HCT116 (cell line): ENCODE measurements around the gene PPEF2.
"Not testable (repeated sequence)": the region's sequence is repeated elsewhere in the genome, so short reads cannot be mapped to it uniquely, and the experiment has no call there.

Source experiments
- CEBPB ChIP-seq: IDR thresholded peaks from 2 replicates; pipeline ENCODE4 v1.6.1; 2012; ENCODE audit warnings: low read depth
- EGR1 ChIP-seq: IDR thresholded peaks from 2 replicates; pipeline ENCODE4 v1.6.1; 2012; ENCODE audit warnings: low read depth
- EZH2 ChIP-seq: fragments of 200-600 bp; sonication (generic); IDR thresholded peaks from 2 replicates; pipeline ENCODE4 v1.6.1; 2017; ENCODE audit warnings: antibody characterized with exemption, mixed run types
- EZH2phosphoT487 ChIP-seq: fragments of 200-600 bp; IDR thresholded peaks from 2 replicates; pipeline ENCODE4 v1.6.1; 2018; ENCODE audit warnings: antibody characterized with exemption, borderline replicate concordance
- FOSL1 ChIP-seq: IDR thresholded peaks from 2 replicates; pipeline ENCODE4 v1.6.1; 2012; ENCODE audit warnings: low read depth
- POLR2A ChIP-seq: IDR thresholded peaks from 2 replicates; pipeline ENCODE4 v1.7.0; 2011; ENCODE audit warnings: borderline replicate concordance; ENCODE audit not compliant: insufficient read depth, insufficient read length; ENCODE audit errors: extremely low read depth
- POLR2AphosphoS5 ChIP-seq: IDR thresholded peaks from 2 replicates; pipeline ENCODE4 v1.6.1; 2011; ENCODE audit warnings: mild to moderate bottlenecking, low read depth, low read length, moderate library complexity
- RAD21 ChIP-seq: IDR thresholded peaks from 2 replicates; pipeline ENCODE4 v1.6.1; 2012; ENCODE audit warnings: low read depth, mild to moderate bottlenecking
- SIN3A ChIP-seq: IDR thresholded peaks from 2 replicates; pipeline ENCODE4 v1.6.1; 2012; ENCODE audit warnings: low read depth
- YY1 ChIP-seq: IDR thresholded peaks from 2 replicates; pipeline ENCODE4 v1.6.1; 2011; ENCODE audit warnings: low read length, low read depth, moderate library complexity, mild to moderate bottlenecking; ENCODE audit not compliant: insufficient replicate concordance; ENCODE audit errors: extremely low read depth
- ZFX ChIP-seq: fragments of 450-650 bp; IDR thresholded peaks from 2 replicates; pipeline ENCODE4 v1.6.1; 2017
- TF ChIP-seq, protein P1 (sequence below), 3 experiments: fragments of 200-600 bp in 1 of 3; sonication (generic) in 1 of 3; IDR thresholded peaks in 2 of 3; conservative IDR thresholded peaks in 1 of 3; 2 replicates each; pipeline ENCODE4 v1.5.1; 2012 to 2017; ENCODE audit warnings: low read depth in 2 of 3, low read length in 2 of 3, antibody characterized with exemption in 1 of 3, borderline replicate concordance in 1 of 3, control low read depth in 1 of 3, mild to moderate bottlenecking in 1 of 3, mixed read lengths in 1 of 3, mixed run types in 1 of 3, moderate library complexity in 1 of 3; ENCODE audit not compliant: insufficient read depth in 1 of 3
- TF ChIP-seq, protein P2 (sequence below): IDR thresholded peaks from 2 replicates; pipeline ENCODE4 v1.6.1; 2012; ENCODE audit warnings: low read depth
- TF ChIP-seq, protein P3 (sequence below): IDR thresholded peaks from 2 replicates; pipeline ENCODE4 v1.6.1; 2011; ENCODE audit warnings: mild to moderate bottlenecking, low read length, moderate library complexity; ENCODE audit not compliant: insufficient replicate concordance; ENCODE audit errors: extremely low read depth

DNA sequence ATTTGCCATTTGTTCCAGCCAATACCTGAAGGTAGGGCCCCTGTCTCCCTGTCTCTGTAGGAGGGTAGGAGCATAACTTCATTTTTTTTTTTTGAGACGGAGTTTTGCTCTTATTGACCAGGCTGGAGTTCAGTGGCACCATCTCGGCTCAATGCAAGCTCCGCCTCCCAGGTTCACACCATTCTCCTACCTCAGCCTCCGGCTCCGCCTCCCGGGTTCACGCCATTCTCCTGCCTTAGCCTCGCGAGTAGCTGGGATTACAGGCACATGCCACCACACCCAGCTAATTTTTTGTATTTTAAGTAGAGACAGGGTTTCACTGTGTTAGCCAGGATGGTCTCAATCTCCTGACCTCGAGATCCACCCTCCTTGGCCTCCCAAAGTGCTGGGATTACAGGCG is 22.7 kb upstream of the PPEF2 start:
- not testable (repeated sequence) for TF ChIP-seq POLR2A, POLR2AphosphoS5, YY1, ZFX, RAD21, EGR1, EZH2, SIN3A, EZH2phosphoT487, FOSL1, CEBPB
- TF ChIP-seq, protein P1, sequence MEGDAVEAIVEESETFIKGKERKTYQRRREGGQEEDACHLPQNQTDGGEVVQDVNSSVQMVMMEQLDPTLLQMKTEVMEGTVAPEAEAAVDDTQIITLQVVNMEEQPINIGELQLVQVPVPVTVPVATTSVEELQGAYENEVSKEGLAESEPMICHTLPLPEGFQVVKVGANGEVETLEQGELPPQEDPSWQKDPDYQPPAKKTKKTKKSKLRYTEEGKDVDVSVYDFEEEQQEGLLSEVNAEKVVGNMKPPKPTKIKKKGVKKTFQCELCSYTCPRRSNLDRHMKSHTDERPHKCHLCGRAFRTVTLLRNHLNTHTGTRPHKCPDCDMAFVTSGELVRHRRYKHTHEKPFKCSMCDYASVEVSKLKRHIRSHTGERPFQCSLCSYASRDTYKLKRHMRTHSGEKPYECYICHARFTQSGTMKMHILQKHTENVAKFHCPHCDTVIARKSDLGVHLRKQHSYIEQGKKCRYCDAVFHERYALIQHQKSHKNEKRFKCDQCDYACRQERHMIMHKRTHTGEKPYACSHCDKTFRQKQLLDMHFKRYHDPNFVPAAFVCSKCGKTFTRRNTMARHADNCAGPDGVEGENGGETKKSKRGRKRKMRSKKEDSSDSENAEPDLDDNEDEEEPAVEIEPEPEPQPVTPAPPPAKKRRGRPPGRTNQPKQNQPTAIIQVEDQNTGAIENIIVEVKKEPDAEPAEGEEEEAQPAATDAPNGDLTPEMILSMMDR (IDR thresholded peaks at IDR 0.05 in 2 of 3, conservative IDR thresholded peaks at IDR 0.05 in 1 of 3; ENCODE audit: borderline replicate concordance in 1 of 3, insufficient read depth in 1 of 3, low read depth in 2 of 3, low read length in 2 of 3) = not testable (repeated sequence)
- TF ChIP-seq, protein P2, sequence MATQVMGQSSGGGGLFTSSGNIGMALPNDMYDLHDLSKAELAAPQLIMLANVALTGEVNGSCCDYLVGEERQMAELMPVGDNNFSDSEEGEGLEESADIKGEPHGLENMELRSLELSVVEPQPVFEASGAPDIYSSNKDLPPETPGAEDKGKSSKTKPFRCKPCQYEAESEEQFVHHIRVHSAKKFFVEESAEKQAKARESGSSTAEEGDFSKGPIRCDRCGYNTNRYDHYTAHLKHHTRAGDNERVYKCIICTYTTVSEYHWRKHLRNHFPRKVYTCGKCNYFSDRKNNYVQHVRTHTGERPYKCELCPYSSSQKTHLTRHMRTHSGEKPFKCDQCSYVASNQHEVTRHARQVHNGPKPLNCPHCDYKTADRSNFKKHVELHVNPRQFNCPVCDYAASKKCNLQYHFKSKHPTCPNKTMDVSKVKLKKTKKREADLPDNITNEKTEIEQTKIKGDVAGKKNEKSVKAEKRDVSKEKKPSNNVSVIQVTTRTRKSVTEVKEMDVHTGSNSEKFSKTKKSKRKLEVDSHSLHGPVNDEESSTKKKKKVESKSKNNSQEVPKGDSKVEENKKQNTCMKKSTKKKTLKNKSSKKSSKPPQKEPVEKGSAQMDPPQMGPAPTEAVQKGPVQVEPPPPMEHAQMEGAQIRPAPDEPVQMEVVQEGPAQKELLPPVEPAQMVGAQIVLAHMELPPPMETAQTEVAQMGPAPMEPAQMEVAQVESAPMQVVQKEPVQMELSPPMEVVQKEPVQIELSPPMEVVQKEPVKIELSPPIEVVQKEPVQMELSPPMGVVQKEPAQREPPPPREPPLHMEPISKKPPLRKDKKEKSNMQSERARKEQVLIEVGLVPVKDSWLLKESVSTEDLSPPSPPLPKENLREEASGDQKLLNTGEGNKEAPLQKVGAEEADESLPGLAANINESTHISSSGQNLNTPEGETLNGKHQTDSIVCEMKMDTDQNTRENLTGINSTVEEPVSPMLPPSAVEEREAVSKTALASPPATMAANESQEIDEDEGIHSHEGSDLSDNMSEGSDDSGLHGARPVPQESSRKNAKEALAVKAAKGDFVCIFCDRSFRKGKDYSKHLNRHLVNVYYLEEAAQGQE = not testable (repeated sequence)
- TF ChIP-seq, protein P3, sequence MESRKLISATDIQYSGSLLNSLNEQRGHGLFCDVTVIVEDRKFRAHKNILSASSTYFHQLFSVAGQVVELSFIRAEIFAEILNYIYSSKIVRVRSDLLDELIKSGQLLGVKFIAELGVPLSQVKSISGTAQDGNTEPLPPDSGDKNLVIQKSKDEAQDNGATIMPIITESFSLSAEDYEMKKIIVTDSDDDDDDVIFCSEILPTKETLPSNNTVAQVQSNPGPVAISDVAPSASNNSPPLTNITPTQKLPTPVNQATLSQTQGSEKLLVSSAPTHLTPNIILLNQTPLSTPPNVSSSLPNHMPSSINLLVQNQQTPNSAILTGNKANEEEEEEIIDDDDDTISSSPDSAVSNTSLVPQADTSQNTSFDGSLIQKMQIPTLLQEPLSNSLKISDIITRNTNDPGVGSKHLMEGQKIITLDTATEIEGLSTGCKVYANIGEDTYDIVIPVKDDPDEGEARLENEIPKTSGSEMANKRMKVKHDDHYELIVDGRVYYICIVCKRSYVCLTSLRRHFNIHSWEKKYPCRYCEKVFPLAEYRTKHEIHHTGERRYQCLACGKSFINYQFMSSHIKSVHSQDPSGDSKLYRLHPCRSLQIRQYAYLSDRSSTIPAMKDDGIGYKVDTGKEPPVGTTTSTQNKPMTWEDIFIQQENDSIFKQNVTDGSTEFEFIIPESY = not testable (repeated sequence)
